NCI-H345 treated with DMSO at 0.1 percent for 48 hours (cell line): ENCODE data around the gene TNKS1BP1.

ENCODE experiments used
- DNase-seq: peaks from one replicate; lab custom pipeline; 2025; ENCODE audit not compliant: unreplicated experiment; lab: John Stamatoyannopoulos, UW

Gene TNKS1BP1

GRCh38 chr11:57335023-57335342 is 10.2 kb upstream of the TNKS1BP1 start:
- DNase-seq = no peak

- no peak for DNase-seq
Measured at GRCh38 chr11:57332694-57333440, 8.1 kb upstream of the TNKS1BP1 start.

- DNase-seq = no peak
Measured at GRCh38 chr11:57331720-57332119, 7.0 kb upstream of the TNKS1BP1 start.

- DNase-seq = no peak
Measured at GRCh38 chr11:57330029-57330428, 5.3 kb upstream of the TNKS1BP1 start.

- no peak for DNase-seq
Measured at GRCh38 chr11:57327721-57328120, 3.0 kb upstream of the TNKS1BP1 start.

GRCh38 chr11:57325735-57326048 is 940 bp upstream of the TNKS1BP1 start:
- DNase-seq = no peak

- no peak for DNase-seq
Measured at GRCh38 chr11:57324154-57324885, 432 bp downstream of the TNKS1BP1 start.

GRCh38 chr11:57323855-57324153 is 948 bp downstream of the TNKS1BP1 start:
- no peak for DNase-seq

GRCh38 chr11:57323167-57323854 is 1.4 kb downstream of the TNKS1BP1 start:
- no peak for DNase-seq

GRCh38 chr11:57322256-57323166 is 2.2 kb downstream of the TNKS1BP1 start:
- no peak for DNase-seq

- no peak for DNase-seq
Measured at GRCh38 chr11:57321388-57322255, 3.1 kb downstream of the TNKS1BP1 start.

GRCh38 chr11:57320719-57321387 is 3.9 kb downstream of the TNKS1BP1 start:
- DNase-seq = no peak

- no peak for DNase-seq
Measured at GRCh38 chr11:57320067-57320718, 4.6 kb downstream of the TNKS1BP1 start.

GRCh38 chr11:57318178-57318577 is 6.6 kb downstream of the TNKS1BP1 start:
- DNase-seq = no peak

GRCh38 chr11:57316017-57316416 is 8.7 kb downstream of the TNKS1BP1 start:
- no peak for DNase-seq

GRCh38 chr11:57315491-57315890 is 9.3 kb downstream of the TNKS1BP1 start:
- DNase-seq = no peak

- no peak for DNase-seq
Measured at GRCh38 chr11:57314221-57314973, 10.4 kb downstream of the TNKS1BP1 start.

GRCh38 chr11:57313788-57314135 is 11.0 kb downstream of the TNKS1BP1 start:
- DNase-seq = no peak
